HG03060 (cell line): ENCODE results near the gene SLC39A11.

Source experiments
- ATAC-seq: cut with Tn5 transposase; IDR thresholded peaks from one replicate; pipeline ENCODE4 v1.9.1; 2021; ENCODE audit warnings: low read depth, moderate number of reproducible peaks; ENCODE audit not compliant: unreplicated experiment

SLC39A11 gene

GRCh38 chr17:72984926-72985325 lies 107.6 kb downstream of the SLC39A11 start:
- no peak for ATAC-seq

DNA sequence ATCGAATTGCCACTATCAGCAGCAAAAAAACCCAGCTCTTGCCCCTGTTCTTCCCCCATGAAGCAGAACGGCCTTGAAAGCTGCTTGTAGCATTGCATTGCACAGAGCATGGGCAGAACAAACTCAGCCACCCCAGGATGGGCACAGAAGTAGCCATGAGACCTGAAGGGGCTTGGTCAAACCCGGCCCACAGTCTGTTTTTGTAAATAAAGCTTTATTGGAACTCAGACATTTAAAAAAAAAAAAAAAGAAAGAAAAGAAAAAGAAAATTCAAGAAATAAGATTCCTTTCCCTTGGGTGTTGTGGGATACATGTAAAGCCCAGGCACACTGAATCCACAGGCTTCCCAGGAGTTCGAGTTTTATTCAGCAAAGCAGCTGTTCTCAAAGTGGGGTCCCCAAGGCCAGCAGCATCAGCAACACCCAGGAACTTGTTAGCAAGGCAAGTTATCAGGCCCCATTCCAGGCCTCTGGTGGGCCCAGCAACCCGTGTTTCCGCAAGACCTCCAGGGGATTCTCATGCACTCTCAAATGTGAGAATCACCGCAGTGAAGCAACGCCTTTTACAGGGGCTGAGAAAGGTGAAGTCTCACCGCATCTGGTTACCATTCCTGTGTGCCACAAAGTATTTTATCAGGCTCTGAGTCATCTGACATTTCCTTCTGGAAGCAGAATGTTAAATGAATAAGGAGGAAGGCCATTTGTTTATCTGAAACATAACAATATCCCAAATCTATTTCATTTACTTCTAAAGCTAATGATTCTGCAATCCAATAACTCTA lies 108.2 kb downstream of the SLC39A11 start:
- no peak for ATAC-seq

DNA sequence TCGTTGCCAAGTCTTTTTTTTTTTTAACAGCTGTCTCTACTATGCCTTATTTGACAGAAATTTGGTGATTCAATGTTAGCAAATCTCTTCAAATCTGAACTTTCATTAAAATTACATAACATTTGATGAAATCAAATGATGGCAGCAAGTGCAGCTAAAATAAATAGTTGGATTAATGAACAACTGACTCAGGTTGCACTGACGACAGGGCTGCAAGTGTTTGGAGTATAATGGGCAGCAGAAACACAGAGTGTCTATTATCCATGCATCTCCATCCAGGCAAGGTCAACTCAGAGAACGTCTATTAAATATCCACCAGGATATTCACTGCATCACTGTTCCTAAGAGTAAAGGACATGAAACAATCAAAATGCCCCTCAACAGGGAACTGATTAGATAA lies 109.8 kb downstream of the SLC39A11 start:
- ATAC-seq, result no peak

- ATAC-seq, result no peak
These were observed 113.8 kb downstream of the SLC39A11 start for GRCh38 chr17:72978593-72979218.

DNA sequence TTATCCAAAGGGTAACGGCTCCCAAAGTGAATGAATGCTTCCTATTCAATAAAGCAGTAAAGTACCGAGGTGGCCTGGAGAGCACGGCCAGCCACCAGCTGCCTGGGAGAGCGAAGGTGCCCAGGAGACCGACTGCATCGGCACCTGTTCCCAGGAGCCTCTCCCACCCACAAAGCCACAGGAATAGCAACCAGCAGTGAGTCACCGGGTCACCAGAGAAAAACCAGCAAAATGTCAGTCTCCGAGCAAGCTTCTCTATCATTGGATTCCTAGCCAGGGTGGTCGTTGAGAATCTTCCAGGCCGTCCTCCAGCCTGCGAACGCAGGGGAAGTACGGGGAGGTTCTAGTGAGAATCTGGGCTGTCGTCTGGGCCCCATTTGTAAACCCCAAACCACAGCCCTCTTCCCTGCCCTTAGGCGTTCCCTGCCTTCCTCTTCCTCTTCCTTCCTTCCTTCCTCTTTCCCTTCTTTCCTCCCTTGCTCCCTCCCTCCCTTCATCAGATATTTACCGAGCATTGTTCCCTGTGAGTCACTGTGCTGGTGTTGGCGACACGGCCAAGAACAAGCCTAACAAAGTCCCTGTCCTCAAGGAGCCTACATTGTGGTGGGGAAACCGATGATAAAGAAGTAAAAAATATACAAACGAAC lies 114.6 kb downstream of the SLC39A11 start:
- ATAC-seq, result no peak

DNA sequence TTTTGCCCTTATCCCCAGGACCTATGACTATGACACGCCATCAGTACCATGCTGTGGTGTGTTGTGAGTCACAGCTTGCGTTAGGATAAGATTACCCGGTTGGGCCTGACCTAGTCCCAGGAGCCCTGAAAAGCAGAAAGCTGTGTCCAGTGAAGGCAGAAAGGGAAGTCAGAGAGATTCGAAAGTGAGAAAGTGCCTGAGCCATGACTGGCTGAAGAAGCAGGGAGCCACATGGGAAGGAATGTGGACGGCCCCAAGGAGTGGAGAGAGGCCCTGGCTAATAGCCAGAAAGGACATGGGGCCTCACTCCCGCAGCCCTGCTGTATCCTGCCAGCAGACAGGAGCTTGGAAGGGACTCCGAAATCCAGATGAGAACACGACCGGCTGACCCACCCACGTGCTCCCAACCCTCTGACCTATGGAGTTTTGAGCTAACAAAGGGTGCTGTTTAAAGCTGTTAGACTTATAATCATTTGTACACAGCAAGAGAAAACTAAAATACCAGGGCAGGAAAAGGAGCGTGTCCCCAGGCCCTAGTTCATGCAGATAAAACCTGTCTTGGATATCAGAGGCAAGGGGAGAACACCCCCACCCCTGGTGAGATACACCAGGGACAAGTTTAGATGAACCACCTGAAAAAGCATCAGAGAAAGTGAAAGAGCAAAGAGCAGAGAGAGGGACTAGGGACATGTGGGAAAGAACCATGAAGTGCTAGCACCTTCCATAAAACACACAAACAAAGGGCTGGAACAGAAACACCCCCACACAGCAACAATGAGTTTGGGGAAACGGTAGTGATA lies 115.3 kb downstream of the SLC39A11 start:
- ATAC-seq, result no peak

- no peak for ATAC-seq
These were observed 117.0 kb downstream of the SLC39A11 start for GRCh38 chr17:72975509-72975908.

DNA sequence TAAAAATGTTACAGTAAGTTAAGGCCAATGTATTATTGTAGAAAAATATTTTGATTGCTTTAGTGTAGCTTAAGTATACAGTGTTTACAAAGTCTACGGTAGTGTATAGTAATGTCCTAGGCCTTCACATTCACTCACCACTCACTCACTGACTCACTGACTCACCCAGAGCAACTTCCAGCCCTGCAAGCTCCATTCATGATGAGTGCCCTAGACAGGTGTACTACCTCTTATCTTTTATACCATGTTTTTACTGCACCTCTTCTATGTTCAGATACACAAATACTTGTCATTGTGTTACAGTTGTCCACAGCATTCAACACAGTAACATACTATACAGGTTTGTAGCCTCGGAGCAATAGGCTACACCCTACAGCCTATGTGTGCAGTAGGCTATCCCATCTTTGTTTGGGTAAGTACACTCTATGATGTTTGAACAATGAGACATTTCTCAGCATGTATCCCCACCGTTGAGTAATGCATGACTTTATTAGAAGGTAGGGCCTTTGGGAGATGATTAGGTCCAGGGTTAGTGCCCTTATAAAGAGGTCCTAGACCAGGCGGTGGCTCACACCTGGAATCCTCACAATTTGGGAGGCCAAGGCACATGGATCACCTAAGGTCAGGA lies 117.8 kb downstream of the SLC39A11 start:
- ATAC-seq, result no peak

DNA sequence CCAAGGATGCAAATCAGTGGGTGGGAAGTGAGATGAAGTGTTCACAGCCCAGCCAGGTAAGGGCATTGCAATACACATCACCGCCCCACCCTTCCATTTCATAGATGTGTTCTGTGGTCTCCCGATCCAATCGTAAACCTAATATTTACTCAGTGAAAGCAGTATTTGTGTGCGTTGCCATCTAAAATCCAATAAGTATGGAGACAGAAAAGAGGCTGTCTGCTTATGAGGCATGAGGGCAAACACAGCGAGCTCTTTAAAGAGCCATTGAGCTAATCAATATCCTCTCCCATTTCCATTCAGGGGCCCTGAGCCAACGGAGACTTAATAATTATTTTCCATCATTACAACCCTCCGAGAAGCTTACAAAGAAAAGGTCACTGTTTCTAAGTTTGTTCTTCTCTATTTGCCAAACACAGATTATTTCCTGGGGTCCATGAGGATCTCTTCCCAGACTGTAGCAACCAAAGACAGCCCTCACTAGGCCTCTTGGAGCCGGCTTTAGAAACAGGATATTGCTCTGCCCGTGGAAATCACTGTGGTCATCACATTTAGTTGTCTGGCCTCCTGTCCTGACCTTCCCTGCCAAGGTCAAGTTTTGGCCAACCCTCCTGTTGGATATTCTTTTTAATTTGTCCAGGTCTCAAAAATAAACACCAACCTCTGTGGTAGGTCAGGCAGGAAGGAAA lies 120.1 kb downstream of the SLC39A11 start:
- ATAC-seq, result no peak

DNA sequence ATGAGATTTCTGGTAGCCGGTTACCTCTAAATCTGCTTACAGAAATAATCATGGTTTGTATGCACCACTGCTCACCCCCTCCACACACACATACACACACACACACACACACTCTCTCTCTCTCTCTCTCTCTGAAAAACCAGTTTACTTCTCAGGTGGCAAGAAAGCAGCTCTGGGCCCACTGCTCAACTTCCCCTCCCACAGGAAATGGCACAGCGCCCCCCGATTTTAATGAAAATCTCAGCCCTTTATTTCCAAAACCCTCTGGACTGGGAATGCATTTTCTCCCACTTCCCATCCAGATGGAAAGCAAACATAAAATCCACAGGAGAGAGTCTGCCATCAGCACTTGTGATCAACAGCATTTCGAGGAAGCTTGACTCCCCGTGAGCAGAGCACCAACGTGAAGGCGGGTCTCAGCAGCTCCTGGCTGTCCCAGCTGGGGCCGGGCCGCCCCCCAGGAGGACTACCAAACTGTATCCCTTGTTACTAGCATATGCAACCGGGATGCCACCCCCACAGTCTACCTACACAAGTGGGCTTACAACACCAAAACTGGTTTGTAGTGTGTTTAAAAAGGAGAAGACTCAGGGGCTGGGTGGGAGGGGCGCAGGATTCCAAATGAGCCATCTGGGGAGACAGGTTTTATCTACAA lies 121.1 kb downstream of the SLC39A11 start:
- ATAC-seq, result no peak

- no peak for ATAC-seq
These were observed 121.7 kb downstream of the SLC39A11 start for GRCh38 chr17:72970797-72971196.

- ATAC-seq, result no peak
These were observed 122.2 kb downstream of the SLC39A11 start for GRCh38 chr17:72970246-72970645.

- ATAC-seq, result no peak
These were observed 123.1 kb downstream of the SLC39A11 start for GRCh38 chr17:72969293-72969906.

- ATAC-seq, result no peak
These were observed 123.7 kb downstream of the SLC39A11 start for GRCh38 chr17:72968798-72969197.

DNA sequence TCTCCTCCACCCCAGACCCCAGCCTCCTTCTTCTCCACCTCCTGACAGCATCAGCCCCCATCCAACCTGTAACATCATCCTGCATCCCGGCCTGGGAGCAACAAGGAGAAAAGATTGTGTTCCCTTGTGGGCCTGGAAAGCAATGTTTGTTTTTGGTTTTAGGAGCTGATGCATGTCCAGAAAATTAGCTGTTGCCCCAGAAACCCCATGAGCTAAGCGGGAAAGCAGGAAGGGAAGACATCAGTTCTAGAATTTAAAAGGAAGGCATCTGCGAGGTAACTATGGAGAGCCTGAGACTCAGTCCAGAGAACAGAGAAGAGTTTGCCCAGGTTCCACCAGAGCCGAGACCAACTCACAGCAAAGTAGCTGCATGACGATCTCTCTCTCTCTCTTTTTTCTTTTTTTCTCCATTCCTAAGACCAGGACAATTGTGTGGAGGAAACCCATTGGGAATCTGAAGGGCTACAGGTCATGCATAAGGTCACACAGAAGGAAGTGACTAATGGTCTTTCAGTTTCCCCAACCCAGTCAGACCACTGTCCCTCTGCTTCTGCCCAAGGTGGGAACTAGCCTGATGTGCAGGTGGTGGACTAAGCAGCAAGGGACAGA lies 124.4 kb downstream of the SLC39A11 start:
- ATAC-seq, result no peak

GRCh38 chr17:72967277-72967970 lies 125.1 kb downstream of the SLC39A11 start:
- ATAC-seq, result no peak

- no peak for ATAC-seq
These were observed 130.4 kb downstream of the SLC39A11 start for GRCh38 chr17:72962106-72962505.
